Stimulated activated CD8-positive, alpha-beta memory T cell treated with anti-CD3 and anti-CD28 coated beads, Interleukin-7, amount 100 ng/mL, for 1 hour (primary cell): ENCODE results near the gene PPP2R5C.
"Not testable (repeated sequence)": the region's sequence is repeated elsewhere in the genome, so short reads cannot be mapped to it uniquely, and the experiment has no call there.

Source experiments
- DNase-seq, 2 donors: peaks; one replicate each; pipeline ENCODE4 v3.0.0-alpha.2; 2020; ENCODE audit warnings: low read depth in 2 of 2

PPP2R5C gene

DNA sequence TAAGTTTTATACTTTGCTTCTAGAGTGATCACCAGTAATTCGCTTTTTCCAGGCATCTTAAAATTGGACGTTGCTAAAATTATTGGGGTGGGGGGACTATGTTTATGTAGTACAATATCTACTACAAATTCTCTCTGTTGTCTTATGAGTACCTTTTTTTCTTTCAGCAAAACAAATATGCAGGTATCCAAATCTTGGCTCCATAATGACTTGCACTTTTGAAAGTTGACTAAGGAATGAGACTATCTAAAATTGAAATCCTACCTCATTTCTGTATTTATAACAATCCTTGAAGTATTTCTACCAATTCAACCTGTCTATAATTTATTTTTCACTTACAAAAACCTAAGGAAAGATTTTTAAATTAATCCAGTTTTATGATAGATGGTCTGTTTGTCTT lies 205.2 kb downstream of the PPP2R5C start:
- no peak for DNase-seq

DNA sequence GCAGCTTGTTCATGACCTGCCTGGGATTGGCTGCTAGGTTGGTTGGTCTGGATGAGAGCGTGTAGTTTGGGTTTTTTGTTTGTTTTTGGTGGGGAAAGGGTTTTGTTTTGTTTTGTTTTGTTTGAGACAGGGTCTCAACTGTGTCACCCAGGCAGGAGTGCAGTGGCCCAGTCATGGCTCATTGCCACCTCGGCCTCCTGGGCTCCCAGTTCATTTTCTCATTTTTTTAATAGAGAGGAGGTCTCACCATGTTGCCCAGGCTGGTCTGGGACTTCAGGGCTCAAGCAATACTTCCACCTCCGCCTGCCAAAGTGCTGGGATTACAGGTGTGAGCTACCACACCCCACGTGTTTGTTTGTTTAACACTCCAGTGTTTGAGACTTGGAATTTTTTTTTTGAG lies 206.7 kb downstream of the PPP2R5C start:
- no peak for DNase-seq

DNA sequence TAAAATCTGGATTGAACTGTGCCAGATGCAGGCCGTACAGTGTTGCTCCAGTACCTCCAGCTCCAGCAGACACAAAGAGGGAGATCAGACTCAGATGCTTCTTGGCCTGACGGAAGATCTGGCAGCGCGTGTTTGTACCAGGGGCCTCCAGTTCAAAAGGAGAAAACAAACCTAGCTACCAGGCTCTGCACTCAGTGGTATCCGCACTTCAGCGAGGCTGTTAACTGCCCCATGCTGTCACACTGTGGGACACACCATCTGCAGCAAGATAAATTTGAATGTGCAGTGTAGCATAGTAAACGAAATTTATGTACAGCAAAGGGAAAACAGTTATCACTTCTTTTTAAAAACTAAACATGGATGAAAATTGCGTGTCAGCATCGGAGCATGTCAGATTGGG lies 208.0 kb downstream of the PPP2R5C start:
- DNase-seq: no peak

DNA sequence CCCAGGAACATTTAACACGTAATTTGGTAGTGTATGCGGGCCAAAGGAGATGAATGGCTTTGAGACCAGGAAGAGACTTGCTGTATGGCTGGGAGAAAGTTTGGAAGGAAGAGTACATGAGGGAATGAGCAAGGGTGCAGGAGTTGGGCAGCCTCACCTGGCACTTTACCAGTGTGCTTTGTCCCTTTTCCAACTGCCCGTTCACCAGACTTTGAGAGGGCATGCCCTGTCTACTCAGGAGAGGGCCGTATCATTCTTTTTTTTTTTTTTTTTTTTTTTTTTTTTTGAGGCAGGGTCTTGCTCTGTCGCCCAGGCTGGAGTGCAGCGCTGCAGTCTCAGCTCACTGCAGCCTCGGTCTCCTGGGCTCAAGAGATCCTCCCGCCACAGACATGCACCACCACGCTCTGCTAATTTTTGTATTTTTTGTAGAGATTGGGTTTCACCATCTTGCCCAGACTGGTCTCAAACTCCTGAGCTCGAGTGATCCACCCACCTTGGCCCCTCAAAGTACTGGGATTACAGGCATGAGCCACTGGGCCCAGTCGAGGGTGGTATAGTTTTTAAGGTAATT lies 209.4 kb downstream of the PPP2R5C start:
- no peak for DNase-seq

DNA sequence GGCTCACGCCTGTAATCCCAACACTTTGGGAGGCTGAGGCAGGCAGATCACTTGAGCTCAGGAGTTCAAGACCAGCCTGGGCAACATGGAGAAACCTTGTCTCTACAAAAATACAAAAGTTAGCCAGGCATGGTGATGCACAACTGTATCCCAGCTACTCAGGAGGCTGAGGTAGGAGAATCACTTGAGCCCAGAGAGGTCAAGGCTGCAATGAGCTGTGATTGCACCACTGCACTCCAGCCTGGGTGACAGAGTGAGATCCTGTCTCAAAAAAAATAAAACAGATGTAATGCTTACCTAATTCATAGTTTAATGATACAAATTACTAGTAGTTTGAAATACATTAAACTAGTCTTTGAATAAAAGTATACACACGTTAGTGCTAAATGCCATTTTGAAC lies 209.9 kb downstream of the PPP2R5C start:
- DNase-seq: not testable (repeated sequence)

DNA sequence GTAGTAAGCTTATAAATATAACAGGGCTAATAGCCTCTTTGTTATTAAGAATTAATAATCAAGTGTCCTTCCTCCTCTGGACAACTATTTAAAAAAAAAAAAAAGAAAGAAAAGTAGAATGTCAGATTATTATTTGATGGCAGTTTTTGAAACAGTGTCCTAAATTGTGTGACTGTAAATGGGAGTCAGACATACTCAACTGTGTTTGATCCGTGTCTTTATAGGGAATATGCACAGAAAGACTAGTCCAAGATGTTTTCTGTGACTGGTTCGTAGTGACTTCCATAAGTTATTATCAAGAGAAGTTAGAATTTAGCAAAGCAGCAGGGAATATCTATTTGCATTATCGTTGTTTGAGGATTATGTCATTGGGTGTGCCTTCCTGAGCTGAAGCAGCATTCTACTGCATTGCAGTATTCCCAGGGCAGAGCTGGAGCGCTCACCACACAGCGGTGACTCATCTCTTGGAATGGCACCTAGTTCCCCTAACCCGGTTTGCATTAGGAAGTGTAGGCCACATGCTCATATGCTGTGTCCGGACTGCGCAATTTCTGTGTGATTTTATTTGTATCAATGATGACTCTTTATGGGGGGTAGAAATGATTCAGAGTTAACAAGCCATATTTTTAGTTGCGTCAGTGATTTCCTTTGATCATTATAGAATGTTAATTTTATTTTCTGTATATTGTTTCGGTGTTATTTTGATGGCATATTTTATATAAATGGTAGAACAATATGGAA lies 210.8 kb downstream of the PPP2R5C start:
- no peak for DNase-seq

DNA sequence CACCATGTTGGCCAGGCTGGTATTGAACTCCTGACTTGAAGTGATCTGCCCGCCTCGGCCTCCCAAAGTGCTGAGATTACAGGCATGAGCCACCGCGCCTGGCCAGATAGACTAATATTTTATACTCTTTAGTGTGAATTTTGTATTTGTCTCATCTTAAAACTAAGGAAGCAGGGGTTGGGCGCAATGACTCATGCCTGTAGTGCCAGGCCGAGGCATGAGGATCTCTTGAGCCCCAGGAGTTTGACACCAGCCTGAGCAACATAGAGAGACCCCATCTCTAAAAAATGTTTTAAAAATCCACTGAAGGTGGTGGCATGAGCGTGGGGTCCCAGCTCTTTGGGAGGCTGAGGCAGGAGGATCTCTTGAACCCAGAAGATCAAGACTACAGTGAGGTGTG lies 211.8 kb downstream of the PPP2R5C start:
- no peak for DNase-seq

DNA sequence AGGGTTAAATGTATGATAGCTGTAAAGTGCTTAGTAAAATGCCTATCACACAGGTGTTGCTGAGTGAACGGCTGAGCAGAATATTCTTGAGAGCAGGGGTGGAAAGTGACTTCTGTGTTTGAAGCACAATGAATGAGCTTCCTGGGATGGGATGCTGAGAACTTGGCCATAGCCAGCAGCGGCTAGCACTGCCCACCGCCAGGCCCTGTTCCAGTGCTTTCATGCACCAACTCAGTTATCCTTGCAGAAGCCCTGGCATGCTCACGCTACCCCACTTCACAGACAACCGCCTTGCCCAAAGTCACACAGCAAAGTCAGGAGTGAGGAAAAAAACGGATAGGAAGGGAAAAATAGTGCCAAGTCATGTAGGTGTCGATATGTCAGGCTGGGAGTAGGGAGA lies 213.7 kb downstream of the PPP2R5C start:
- no peak for DNase-seq
